DND-41 (cell line): Measurements from ENCODE around the gene SYNC.

Experiments
- CTCF ChIP-seq: IDR thresholded peaks from 2 replicates; pipeline ENCODE4 v1.5.1; 2012; ENCODE audit warnings: borderline replicate concordance, low read length, moderate library complexity, mild to moderate bottlenecking; ENCODE audit not compliant: poor library complexity, severe bottlenecking; ENCODE audit errors: extremely low read depth
- EZH2 ChIP-seq: IDR thresholded peaks from 3 replicates; pipeline ENCODE4 v1.6.1; 2012; ENCODE audit warnings: borderline replicate concordance, low read depth, mild to moderate bottlenecking, moderate library complexity, low read length, inconsistent platforms; ENCODE audit not compliant: severe bottlenecking

DNA sequence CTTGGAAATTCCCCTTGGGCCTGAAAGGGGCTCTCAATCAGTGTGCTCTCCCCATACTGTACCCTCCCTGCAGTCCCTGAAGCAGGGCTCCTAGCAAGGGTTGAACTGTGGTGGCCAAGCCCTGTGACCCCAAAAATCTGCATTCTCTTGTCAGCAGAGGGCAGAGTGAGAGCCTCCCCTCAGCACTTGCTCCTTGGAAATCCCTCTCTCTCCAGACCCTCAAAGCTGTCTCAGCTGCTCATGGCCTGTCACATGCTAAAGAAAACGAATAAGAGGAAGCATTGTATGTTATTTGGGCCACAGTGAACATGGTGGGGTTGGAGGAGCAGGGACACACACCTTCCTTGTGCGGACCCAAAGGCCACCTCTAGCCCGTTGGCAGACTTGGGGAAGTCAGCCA, 47.2 kb upstream of the SYNC start:
- TF ChIP-seq CTCF (no peak), EZH2 (no peak)
